Effector CD4-positive, alpha-beta T cell (primary cell): ENCODE results near the gene SEPTIN5.

Experiments
- DNase-seq: peaks from one replicate; pipeline ENCODE4 v3.0.0-alpha.2; 2020

SEPTIN5 gene

GRCh38 chr22:19762568-19763457 is 48.5 kb downstream of the SEPTIN5 start:
- no peak for DNase-seq

DNA sequence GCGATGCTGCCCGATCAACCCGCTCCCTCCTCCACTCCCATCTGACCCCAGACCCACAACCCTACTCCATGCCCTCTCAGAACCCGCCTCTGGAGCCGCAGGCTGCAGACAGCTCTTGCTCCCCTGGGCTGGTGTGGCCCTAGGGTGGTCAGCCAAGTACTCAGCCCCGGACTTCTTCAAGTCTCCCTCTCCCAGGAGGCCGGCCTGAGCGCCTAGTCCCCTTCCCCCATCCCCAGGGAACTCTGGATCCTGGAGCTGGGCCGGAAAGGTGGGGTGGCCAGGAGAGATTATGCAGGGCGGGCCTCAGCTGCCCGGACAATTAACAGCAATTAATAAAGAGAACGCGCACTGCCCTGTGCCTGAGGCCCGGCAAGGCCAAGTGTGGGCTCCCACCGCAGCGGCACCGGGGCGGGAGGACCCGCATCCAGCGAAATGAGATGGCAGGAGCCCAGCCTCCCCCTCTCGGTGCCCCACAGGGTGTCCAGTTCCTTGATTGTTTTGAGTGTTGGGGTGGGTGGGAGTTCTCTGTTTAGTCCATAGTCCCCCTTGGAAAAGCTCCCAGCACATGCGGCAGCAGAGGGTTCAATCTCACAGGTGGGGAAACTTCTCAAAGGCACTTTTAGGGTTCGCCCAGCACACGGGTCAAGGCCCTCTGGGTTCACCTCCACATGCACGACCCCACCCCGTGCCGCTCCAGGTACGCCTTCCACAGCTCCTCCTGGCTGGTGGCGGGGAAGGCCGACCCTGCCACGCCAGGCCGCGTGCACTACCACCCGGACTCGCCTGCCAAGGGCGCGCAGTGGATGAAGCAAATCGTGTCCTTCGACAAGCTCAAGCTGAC is 49.4 kb downstream of the SEPTIN5 start:
- DNase-seq = no peak

DNA sequence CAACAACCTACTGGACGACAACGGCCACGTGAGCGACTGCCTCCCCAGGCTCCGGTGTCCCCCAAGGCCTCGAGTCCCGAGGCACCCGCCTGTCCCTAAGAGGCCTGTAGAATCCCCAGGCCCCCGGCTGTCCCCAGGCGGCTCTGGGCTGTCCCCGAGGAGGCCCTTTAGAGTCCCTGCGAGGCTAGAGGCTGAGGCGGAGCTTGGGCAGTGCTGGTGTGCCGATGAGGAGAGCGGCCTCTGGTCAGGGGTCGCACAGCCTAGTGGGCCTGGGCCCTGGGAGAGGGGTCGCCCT is 49.9 kb downstream of the SEPTIN5 start:
- DNase-seq = no peak

- DNase-seq = no peak
These were observed 50.6 kb downstream of the SEPTIN5 start for GRCh38 chr22:19764636-19765476.

DNA sequence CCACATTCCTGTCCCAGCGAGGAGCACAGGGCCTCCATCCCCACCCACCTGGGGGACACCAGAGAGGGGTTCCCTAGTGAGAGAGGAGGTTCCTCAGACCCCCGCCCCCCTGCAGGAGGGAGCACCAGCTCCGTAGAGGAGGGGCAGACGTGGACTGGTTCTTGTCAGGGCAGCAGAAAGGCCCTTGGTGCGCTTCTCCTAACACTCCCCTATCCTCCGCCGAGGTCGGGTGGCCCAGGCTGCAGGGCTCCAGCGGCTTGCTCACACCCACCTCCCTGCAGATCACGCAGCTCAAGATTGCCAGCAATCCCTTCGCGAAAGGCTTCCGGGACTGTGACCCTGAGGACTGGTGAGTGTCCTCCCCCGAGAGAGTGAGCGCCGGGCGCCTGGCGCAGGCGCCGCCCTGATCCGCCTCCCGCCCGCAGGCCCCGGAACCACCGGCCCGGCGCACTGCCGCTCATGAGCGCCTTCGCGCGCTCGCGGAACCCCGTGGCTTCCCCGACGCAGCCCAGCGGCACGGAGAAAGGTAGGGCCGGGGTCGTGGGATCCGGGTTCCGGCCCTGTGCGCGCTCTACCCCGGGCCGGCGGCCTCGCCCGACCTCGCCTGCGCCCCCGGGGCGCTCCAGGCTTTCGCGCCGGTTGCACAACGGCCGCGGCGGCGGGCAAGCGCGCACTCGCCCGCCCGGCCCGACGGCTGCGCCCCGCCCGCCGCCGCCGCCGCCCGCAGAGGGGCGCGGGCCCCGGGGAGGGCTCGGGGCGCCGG is 51.4 kb downstream of the SEPTIN5 start:
- DNase-seq = no peak

GRCh38 chr22:19766240-19766510 is 51.9 kb downstream of the SEPTIN5 start:
- no peak for DNase-seq

DNA sequence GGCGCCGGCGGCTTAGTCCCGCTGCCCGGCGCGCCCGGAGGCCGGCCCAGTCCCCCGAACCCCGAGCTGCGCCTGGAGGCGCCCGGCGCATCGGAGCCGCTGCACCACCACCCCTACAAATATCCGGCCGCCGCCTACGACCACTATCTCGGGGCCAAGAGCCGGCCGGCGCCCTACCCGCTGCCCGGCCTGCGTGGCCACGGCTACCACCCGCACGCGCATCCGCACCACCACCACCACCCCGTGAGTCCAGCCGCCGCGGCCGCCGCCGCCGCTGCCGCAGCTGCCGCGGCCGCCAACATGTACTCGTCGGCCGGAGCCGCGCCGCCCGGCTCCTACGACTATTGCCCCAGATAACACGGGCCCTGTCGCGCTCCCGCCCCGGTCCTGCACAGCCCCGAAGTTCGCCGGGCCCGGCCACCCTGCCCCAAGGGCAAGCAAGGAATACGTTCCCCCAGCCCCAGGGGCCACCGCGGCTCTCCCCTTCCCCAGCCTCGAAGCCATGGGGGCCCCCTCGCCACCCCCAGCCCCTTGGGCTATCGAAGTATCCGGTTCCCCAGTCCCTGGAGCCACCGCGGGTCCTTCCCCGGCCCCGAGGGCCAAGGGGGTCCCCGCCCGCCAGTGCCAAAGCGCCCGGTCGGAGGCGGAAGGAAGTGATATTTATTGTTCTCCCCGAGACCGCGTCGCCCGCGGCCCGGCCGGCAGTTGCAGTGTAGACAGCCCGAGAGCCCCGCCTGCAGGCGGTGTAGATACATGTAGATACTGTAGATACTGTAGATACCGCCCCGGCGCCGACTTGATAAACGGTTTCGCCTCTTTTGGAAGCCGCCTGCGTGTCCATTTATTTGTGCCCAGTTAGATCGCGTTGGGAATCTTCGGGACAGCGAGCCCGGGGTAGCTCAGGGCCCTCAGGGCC is 52.5 kb downstream of the SEPTIN5 start:
- peak; percentile 26 for DNase-seq

DNA sequence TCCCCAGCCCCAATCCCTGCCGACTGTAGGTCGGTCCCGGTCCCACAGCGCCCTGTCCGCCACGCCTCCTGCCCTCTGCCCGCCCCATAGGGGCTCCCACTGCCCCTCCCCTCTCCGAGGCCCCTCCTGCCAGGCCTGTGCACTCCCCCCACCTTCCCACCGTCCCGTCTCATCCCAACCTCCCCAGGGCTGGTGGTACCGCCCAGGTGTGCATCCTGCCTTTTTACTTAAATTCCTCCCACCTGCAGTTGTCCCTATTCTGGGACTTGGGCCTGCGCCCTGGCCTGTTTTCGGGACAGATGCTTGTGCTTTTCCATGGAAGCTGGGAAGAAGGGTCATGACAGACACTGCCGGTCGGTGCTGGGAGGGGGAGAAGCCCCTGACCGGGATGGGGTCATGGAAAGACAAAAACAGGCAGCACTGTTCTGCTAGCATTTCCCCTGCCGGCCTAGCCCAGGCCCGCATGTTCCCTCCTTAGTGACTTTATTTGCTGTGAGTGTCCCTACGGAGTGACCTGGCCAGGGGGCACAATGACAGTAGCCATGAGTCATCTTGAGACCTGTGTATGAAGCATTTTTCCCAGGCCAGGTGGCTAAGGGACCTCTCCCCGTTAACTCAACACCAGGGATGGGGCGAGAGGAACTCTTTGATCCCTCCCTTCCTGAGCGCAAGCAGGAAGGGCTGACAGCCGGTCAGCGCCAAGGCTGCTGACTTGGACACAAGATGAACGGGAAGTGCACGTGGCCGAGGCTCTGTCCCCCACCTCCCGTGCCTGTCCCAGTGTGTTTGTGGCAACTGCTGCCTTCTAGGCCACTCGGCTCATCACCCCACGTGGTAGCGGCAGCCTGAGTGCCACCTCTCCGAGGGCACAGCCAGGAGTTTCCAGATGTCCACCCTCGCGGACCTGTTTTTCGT is 53.4 kb downstream of the SEPTIN5 start:
- DNase-seq = no peak

GRCh38 chr22:19769393-19769715 is 55.1 kb downstream of the SEPTIN5 start:
- DNase-seq = no peak

GRCh38 chr22:19770349-19771220 is 56.3 kb downstream of the SEPTIN5 start:
- no peak for DNase-seq

DNA sequence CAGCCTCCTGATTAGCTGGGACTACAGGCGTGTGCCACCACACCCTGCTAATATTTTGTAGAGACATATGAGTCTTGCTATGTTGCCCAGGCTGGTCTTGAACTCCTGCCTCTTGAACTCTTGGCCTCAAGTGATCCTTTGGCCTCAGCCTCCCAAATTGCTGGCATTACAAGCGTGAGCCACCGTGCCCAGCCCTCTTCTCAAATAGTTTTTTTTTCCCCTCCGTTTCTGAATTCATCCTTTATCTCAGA is 58.0 kb downstream of the SEPTIN5 start:
- no peak for DNase-seq
